HG03039 (cell line): ENCODE measurements around the gene B4GALNT1.
"Not testable (repeated sequence)": the region's sequence is repeated elsewhere in the genome, so short reads cannot be mapped to it uniquely, and the experiment has no call there.

Experiments
- ATAC-seq: cut with Tn5 transposase; IDR thresholded peaks from one replicate; pipeline ENCODE4 v1.9.1; 2021; ENCODE audit warnings: mild to moderate bottlenecking, moderate library complexity; ENCODE audit not compliant: unreplicated experiment

The B4GALNT1 gene

GRCh38 chr12:57632958-57633840 lies at the start of gene B4GALNT1:
Gene B4GALNT1, minus strand, starts transcription at chr12:57633201. Its CDS starts 1,069 bp downstream, at chr12:57632132.
- ATAC-seq, result no peak

- no peak for ATAC-seq
Measured at GRCh38 chr12:57679697-57680096, 46.7 kb upstream of the B4GALNT1 start.

- not testable (repeated sequence) for ATAC-seq
Measured at GRCh38 chr12:57677947-57678346, 44.9 kb upstream of the B4GALNT1 start.

GRCh38 chr12:57674691-57675090 lies 41.7 kb upstream of the B4GALNT1 start:
- no peak for ATAC-seq

- no peak for ATAC-seq
Measured at GRCh38 chr12:57672801-57673200, 39.8 kb upstream of the B4GALNT1 start.

- ATAC-seq, result not testable (repeated sequence)
Measured at GRCh38 chr12:57671811-57672210, 38.8 kb upstream of the B4GALNT1 start.

- ATAC-seq, result not testable (repeated sequence)
Measured at GRCh38 chr12:57669691-57670090, 36.7 kb upstream of the B4GALNT1 start.

- no peak for ATAC-seq
Measured at GRCh38 chr12:57666897-57667296, 33.9 kb upstream of the B4GALNT1 start.

- not testable (repeated sequence) for ATAC-seq
Measured at GRCh38 chr12:57665066-57665820, 32.2 kb upstream of the B4GALNT1 start.

GRCh38 chr12:57661376-57661775 lies 28.4 kb upstream of the B4GALNT1 start:
- no peak for ATAC-seq

GRCh38 chr12:57658890-57659289 lies 25.9 kb upstream of the B4GALNT1 start:
- no peak for ATAC-seq

GRCh38 chr12:57657744-57658143 lies 24.7 kb upstream of the B4GALNT1 start:
- ATAC-seq, result no peak

GRCh38 chr12:57656408-57656807 lies 23.4 kb upstream of the B4GALNT1 start:
- not testable (repeated sequence) for ATAC-seq

GRCh38 chr12:57655541-57656240 lies 22.7 kb upstream of the B4GALNT1 start:
- no peak for ATAC-seq

- no peak for ATAC-seq
Measured at GRCh38 chr12:57654042-57654441, 21.0 kb upstream of the B4GALNT1 start.

- ATAC-seq, result not testable (repeated sequence)
Measured at GRCh38 chr12:57646659-57647049, 13.7 kb upstream of the B4GALNT1 start.

GRCh38 chr12:57645990-57646658 lies 13.1 kb upstream of the B4GALNT1 start:
- ATAC-seq, result not testable (repeated sequence)

GRCh38 chr12:57641699-57642442 lies 8.9 kb upstream of the B4GALNT1 start:
- ATAC-seq, result no peak

- no peak for ATAC-seq
Measured at GRCh38 chr12:57640175-57641042, 7.4 kb upstream of the B4GALNT1 start.
